Adrenal gland (tissue), 12 donors: ENCODE results near the gene PHACTR2. TPM values are rescaled to one million over a fixed set of nuclear protein-coding genes. Genes with fewer than 3 reads are reported as not detected.

Experiments used
- DNase-seq, 7 donors: peaks; one replicate each; pipeline ENCODE4 v3.0.0-alpha.2; 2019 to 2020
- H3K27ac ChIP-seq, 5 donors: fragments of 200-600 bp; sonication (generic) in 4 of 5; 1 replicate in 3 of 5; 2 replicates in 2 of 5; pipeline versions ENCODE4 v1.5.1 to v1.8.0; 2016 to 2020; ENCODE audit warnings: mild to moderate bottlenecking in 1 of 5
- H3K27me3 ChIP-seq: fragments of 200-600 bp; 2 replicates; pipeline ENCODE4 v1.8.0; 2021
- H3K36me3 ChIP-seq, 2 donors: fragments of 200-600 bp; replicated peaks in 1 of 2; 1 replicate in 1 of 2; 2 replicates in 1 of 2; pipeline versions ENCODE4 v1.5.1 to v1.8.0; 2018 to 2022
- H3K4me1 ChIP-seq, 2 donors: fragments of 200-600 bp; replicated peaks in 1 of 2; 1 replicate in 1 of 2; 2 replicates in 1 of 2; pipeline versions ENCODE4 v1.5.1 to v1.8.0; 2018 to 2021
- H3K4me3 ChIP-seq, 4 donors: fragments of 200-600 bp; sonication (generic) in 3 of 4; one replicate each; pipeline ENCODE4 v1.5.1; 2016 to 2018
- H3K9me3 ChIP-seq, 3 donors: fragments of 200-600 bp; sonication (generic) in 1 of 3; replicated peaks in 1 of 3; 1 replicate in 2 of 3; 2 replicates in 1 of 3; pipeline versions ENCODE4 v1.5.1 to v1.8.0; 2016 to 2021
- CTCF ChIP-seq, 6 experiments: fragments of 450-650 bp in 4 of 6; fragments of 200-600 bp in 2 of 6; sonication (generic) in 1 of 6; IDR thresholded peaks; 1 replicate in 5 of 6; 2 replicates in 1 of 6; pipeline versions ENCODE4 v1.5.1 to v1.8.0; 2016 to 2021; ENCODE audit warnings: antibody characterized with exemption in 6 of 6, mild to moderate bottlenecking in 2 of 6, moderate library complexity in 1 of 6
- POLR2A ChIP-seq, 2 donors: fragments of 450-650 bp; IDR thresholded peaks; one replicate each; pipeline ENCODE4 v1.6.1; 2017; ENCODE audit warnings: antibody characterized with exemption in 2 of 2, mild to moderate bottlenecking in 2 of 2, moderate library complexity in 1 of 2
- WGBS, 4 donors: extraction: QIAGEN DNeasy Blood & Tissue Kit in 2 of 4; methylation state at CpG; one replicate each; pipeline versions ENCODE4 v1.1.5 to v1.1.7; 2013 to 2017; 5-methylcytosine and 5-hydroxymethylcytosine counted together
- intact Hi-C, 2 donors: fragments of 100-400 bp; cut with DNase I; formaldehyde crosslinking; loops; one replicate each; pipeline versions ENCODE4 v1.14.1 to v1.15.0; 2022 to 2023
- polyA plus RNA-seq, 3 donors: library from polyadenylated mRNA; stranded (reverse); fragments of 200-250 nt in 2 of 3; fragments of 350-450 nt in 1 of 3; fragmentation: Illumina TruSeq in 1 of 3; extraction: RNeasy Lipid Tissue Mini Kit (QIAGEN cat#74804) in 1 of 3; gene quantifications; one replicate each; pipeline ENCODE4 v1.2.3, GENCODE V29; 2013 to 2014
- total RNA-seq, 9 donors: library from RNA; depleted of rRNA in 4 of 9; stranded (reverse); fragments of >200 nt in 4 of 9; fragments of 120-200 nt in 1 of 9; fragmentation: NEBNext Ultra II Directional in 1 of 9; extraction: Animal tissue kit (Norgen Biotek cat#: 25700) in 1 of 9; gene quantifications; one replicate each; pipeline versions ENCODE4 v1.1.0 to v1.2.4, GENCODE V29; 2013 to 2023
- donor health status: healthy with polysubstance abuse.
- donor health status: Bipolar disorder and iron deficiency.
- donor health status: DM: yes; HTN: yes; CAD: no.
- donor health status: DM: no; HTN: no; CAD: no.
- donor health status: DM: no; HTN: no; CAD: no.
- donor health status: DM: yes; HTN: yes; CAD: no.

The PHACTR2 gene
- total and polyA plus RNA-seq, 12 donors = 12.1 to 315 (median 227) TPM

- peaks cover 4 to 15% of the 10 kb centered on the region in 2 donors for H3K4me1 ChIP-seq
- H3K27me3 ChIP-seq = no peaks in the 10 kb centered on the region
- no peak for DNase-seq
- H3K9me3 ChIP-seq = no peaks in the 10 kb centered on the region
- TF ChIP-seq POLR2A (IDR thresholded peaks at IDR 0.05) (no peak), CTCF (IDR thresholded peaks at IDR 0.05) (no peak)
- H3K27ac ChIP-seq = no peak overlapping the region
- 91 to 98% (median 95%) methylated on average over 2 of the region's 2 CpGs for WGBS, 4 donors
- intact Hi-C loops = no loop called here
- no peak overlapping the region for H3K4me3 ChIP-seq
- H3K36me3 ChIP-seq = peaks cover 0 to 7% of the 10 kb centered on the region in 2 donors
Measured at GRCh38 chr6:143810745-143811144, 133.0 kb downstream of the PHACTR2 start.

GRCh38 chr6:143811501-143812157 is 133.9 kb downstream of the PHACTR2 start:
- Histone ChIP-seq H3K27ac (no peak overlapping the region), H3K4me3 (no peak overlapping the region), H3K27me3 (no peaks in the 10 kb centered on the region), H3K9me3 (no peaks in the 10 kb centered on the region), H3K36me3 (peaks cover 0 to 7% of the 10 kb centered on the region in 2 donors), H3K4me1 (peaks cover 0 to 14% of the 10 kb centered on the region in 2 donors)
- WGBS, 4 donors = 82 to 89% (median 86%) methylated on average over 2 of the region's 2 CpGs
- no peak for TF ChIP-seq CTCF (IDR thresholded peaks at IDR 0.05)
- no peak for TF ChIP-seq POLR2A (IDR thresholded peaks at IDR 0.05)
- no peak for DNase-seq
- intact Hi-C loops = no loop called here

- intact Hi-C loops = no loop called here
- Histone ChIP-seq H3K4me1 (peaks cover 7 to 13% of the 10 kb centered on the region in 2 donors), H3K27me3 (no peaks in the 10 kb centered on the region), H3K9me3 (no peaks in the 10 kb centered on the region), H3K27ac (no peak overlapping the region), H3K36me3 (peaks cover 0 to 15% of the 10 kb centered on the region in 2 donors), H3K4me3 (no peak overlapping the region)
- TF ChIP-seq CTCF (IDR thresholded peaks at IDR 0.05) (no peak), POLR2A (IDR thresholded peaks at IDR 0.05) (no peak)
- no peak for DNase-seq
Measured at GRCh38 chr6:143817621-143818020, 139.9 kb downstream of the PHACTR2 start.

- intact Hi-C loops = loop anchor here in 1 of 2 donors (10.0 kb wide), 1 partner anchor 47 kb away; no protein-coding TSS in a partner anchor
- Histone ChIP-seq H3K27ac (no peak overlapping the region), H3K9me3 (no peaks in the 10 kb centered on the region), H3K36me3 (peaks cover 0 to 32% of the 10 kb centered on the region in 2 donors), H3K4me1 (peaks cover 10 to 15% of the 10 kb centered on the region in 2 donors), H3K27me3 (no peaks in the 10 kb centered on the region), H3K4me3 (no peak overlapping the region)
- DNase-seq = no peak
- no peak for TF ChIP-seq CTCF (IDR thresholded peaks at IDR 0.05)
- TF ChIP-seq POLR2A (IDR thresholded peaks at IDR 0.05) = no peak
- WGBS, 4 donors = 90 to 95% (median 94%) methylated on average over 6 of the region's 6 CpGs
Measured at GRCh38 chr6:143821359-143821758, 143.6 kb downstream of the PHACTR2 start.
